HTR-8/SVneo (cell line): ENCODE data around the gene WDR5.

Experiments used
- DNase-seq: peaks from one replicate; pipeline ENCODE4 v3.0.0; 2011; ENCODE audit warnings: low spot score, mixed read lengths; ENCODE audit not compliant: insufficient read length
- FAIRE-seq: peaks from 2 replicates; lab custom pipeline; 2011; peaks lifted over from hg19 to GRCh38; lab: Jason Lieb, UNC

Gene WDR5

DNA sequence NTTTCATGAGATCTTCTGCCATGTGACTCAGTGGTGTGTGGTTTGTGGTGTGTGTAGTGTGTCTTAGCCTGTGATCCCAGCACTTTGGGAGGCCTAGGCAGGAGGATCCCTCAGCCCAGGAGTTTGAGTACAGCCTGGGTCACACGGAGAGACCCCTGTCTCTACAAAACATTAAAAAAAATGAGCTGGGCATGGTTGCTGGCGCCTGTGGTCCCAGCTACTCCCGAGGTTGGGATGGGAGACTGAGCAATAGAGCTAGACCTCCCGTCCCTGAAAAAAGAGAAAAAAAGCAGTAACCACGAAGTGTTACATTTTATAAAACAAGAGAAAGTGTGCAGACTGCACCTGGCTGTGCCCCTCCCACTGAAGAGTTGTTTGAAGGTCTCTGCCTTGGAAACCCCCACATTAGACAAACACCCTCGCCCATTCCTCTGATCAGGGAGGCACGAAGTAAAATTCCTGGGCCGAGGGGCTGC, 49.7 kb downstream of the WDR5 start:
- DNase-seq (no peak), FAIRE-seq (no peak)

DNA sequence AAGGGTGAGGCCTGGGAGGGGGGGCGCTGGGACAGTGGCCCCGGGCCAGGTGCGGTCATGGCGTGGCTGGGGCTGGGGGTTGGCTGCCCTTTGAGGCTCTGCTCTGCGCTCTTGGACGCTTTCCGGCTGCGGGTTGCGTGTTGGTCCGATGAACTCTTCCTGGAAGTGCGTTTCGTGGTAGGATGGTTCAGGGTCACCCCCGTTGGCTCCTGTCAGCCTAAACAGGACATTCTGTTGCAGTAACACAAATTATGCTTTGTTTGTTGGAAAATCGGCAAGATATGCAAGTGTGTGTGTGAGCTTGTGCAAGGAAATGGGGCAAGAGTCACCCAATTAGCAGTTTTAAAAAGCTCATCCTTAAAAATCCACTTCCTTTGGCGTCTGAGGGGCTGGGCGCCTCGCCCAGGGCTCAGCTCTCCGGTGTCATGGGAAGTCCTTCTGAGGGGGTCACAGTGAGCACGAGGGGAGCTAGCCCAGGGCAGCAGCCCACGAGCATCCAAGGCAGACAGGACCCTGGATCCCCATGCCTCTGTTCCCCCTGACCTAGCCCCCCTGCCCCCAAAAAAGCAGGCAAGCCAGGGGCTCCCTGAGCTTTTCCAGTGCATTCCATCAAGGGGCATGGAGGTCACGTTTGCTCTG, 50.7 kb downstream of the WDR5 start:
- DNase-seq: no peak
- no peak for FAIRE-seq

DNA sequence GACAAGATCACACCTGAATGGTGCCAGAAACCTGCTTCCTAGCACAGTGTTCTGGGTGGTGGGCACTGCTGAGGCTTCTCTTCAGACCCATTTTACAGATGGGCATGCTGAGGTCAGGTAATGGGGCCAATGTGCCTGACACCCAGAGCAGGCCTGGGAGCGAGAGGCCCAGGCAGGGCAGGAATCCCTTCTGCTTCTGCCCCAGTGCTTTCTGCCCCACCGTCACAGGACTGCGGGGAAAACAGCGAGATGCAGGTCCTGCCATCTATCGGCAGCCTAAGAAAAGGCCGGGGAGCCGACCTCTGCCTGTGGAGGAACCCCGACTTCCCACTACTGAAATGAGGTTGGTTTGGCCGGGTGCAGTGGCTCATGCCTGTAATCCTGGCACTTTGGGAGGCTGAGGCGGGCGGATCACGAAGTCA, 51.2 kb downstream of the WDR5 start:
- DNase-seq: no peak
- no peak for FAIRE-seq

DNA sequence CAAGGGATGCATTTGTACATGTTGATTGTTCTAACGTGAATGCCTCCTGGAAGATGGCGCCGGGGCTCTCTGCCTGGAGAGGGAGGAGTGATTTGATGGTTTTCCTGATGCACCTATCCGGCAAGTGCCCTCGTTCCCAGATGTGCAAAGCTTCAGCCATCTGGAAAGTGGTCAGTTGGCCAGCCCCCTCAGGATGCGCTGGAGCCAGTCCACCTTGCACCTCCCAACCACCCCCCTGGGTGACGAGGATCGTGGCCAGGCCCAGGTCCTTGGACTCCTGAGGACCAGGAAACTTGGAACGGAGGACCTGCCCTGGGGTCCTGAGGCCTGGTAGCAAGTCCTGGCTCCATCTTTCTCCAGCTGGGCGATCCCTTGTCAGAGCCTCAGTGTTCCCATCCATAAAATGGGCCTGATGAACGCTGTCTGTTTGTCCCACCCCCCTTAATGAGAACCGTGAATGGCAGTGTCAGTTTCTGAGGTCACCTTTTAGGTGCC, 52.1 kb downstream of the WDR5 start:
- FAIRE-seq: no peak
- no peak for DNase-seq

DNA sequence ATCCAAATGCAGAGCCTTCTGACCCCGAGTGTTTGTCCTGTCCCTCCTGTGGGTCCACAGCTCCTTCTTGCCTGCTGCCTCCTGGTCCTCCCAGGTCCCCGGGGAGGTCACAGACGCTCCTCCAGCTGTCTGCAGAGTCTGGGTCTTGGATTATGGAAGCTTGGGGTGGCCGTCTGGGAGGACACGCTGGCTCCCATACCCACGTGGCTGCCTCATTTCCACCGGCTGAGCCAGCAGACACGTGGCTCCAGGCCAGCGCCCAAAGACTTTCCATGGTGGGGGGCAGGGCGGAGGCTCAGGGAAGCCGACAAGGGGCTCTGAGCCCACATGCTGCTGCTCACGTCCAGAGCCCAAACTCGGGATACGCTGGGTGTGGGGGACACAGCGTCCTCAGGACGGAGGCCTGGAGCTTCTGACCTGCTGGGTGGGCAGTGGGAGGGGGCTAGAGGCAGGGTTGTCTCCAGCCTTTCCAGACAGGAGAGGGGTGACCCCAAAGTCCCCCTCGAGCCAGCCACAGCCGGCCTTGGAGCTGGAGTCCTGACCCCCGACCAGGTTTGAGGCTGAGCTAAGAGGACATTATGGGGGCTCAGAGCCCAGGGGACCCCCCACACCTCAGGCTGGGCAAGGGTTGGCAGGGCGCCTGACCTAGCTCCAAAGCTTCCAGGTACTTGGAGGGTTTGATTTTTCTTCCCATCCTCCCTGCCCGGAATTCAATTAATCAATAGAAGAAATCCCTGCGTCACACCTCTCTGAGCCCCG, 52.7 kb downstream of the WDR5 start:
- DNase-seq: no peak
- no peak for FAIRE-seq

DNA sequence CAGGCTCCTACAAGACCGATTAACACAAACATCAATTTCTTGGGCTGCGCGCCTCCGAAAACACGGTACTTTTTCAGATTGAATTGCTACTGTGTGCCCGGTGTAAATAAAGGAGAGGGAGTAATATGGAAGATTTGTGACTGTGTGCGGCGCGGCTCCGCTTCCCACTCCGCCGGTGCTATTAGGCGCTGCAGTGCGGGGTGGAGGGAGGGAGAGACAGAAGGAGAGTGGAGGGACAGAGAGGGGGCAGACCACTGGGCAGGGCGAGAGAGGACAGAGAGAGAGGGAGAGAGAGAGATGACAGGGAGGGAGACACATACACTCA, 53.2 kb downstream of the WDR5 start:
- DNase-seq (no peak), FAIRE-seq (no peak)

DNA sequence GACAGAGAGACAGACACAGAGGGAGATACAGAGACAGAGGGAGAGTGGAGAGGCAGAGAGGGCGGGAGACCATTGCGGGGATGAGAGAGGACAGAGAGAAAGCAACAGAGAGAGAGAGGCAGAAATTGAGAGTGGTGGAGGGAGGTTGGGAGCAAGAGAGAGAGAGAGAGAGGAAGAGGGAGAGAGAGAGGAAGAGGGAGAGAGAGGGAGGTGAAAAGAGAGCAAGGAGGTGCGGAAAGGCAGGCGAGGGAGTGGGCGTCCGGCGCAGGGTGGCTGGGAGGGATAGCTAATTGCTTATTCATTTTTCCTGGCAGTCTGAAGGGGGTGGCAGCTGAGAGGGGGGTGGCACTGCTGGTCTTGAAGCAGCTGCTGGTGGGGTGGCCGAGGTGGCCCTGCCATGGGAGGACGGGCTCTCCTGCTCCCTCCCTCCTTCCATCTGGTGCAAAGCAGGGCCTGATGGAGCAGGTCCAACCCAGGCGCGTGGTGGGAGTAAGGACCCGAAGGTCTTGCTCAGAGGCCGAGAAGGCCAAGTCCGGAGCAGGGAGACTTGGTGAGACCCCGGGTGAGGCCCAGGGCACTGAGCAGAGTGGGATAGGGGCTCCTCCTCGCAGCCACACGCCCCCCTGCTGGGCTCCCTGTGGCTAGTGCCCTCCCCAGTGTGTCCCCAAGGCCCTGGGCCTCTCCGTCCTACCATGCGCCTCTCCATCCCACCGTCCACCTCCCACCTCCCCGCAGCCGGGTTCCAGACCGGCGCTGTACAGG, 53.8 kb downstream of the WDR5 start:
- FAIRE-seq (no peak), DNase-seq (no peak)

DNA sequence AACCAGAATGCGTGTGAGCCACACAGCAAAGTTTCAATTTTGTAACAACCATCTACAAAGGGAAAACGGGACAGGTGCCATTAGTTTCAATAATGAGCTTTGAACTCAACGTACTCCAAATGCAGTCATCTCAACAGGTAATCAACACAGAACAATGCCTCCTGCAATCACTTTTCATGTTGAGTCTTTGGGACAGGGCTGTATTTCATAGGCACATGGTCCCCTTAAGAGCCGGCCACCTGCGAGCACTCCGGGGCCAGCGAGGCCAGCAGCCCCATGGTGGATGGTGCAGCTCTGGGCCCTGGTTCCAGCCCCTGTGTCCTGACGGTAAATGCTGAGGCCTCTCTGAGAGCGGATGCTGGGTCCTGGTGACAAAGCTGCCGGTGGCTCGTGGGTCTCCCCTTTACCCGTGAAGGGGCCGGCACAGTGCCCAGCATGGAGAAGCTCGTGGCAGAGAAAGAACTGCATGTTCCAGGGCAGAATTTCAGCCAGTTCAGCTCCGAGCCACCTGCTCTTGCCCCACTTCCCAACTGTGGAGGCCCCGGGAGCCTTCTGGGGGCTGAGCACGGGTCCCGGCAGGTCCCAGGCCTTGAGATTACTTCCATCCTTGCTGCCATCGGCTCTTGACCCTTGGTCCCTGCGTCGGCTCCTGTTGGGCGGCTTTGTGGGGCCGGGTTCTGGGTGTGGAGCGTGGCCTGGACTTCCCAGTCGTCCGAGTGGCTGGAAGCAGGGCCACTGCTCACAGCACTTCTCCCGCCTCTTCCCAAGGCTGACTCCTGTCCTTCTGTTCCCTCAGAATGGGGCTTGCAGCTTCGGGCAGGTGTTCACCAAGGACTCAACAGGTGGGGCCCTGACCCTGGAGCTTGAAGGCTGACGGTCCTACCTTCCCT, 54.6 kb downstream of the WDR5 start:
- FAIRE-seq (no peak), DNase-seq (no peak)

DNA sequence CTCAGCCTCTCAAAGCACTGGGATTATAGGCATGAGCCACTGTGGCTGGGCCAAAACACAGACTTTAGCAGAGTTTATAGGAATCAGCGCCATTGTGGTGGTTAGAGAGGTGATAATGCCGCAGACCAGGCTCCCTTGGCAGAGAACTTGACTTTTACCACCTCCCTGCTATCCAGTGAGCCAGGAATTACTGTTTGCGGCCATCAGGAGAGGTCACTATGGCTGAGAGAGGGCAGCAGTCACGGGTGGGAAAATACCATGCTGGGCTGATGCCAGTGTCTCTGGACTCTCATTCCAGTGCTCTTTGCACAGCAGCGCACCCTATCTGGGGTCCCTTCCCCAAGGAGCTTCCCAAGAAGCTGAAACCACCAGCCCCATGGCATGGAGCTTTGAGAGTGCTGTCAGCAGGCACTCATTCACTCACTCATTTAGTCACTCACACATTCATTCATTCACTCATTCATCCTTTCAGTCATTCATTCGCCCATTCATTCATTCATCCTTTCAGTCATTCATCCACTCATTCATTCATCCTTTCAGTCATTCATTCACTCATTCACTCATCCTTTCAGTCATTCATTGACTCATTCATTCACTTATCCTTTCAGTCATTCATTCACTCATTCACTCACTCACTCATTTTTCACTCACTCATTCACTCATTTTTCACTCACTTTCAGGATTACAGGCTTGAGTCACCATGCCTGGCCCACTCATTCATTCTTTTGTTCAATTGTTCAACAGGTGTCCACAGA, 55.8 kb downstream of the WDR5 start:
- no peak for FAIRE-seq
- no peak for DNase-seq

DNA sequence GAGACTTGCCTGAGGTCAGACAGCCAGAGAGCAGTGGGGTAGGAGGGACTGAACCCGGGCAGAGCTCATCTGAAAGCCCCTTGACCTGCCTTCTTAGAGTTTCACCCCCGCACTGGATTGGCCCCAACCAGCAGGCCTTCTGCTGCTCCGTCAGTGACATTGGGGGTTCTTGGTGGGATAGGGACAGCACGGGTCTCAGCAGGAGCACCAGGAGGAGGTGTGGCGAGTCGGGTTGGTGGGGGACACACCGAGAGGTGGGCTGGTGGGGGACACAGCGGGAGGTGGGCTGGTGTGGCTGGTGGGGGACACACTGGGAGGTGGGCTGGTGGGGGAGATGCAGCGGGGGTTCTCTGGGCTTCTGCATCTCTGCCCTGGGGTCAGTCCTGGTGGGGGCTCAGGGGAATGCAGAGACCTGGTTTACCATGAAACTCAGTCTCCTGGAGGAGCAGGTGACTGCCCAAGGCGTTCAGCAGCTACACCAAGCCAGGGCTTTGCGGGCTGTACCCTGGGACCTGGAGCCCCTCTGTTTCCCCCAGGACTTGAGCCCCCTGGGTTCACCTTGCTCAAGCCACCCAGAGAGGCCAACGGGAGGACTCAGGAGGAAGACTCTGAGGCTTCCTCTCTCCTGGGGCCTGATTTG, 56.5 kb downstream of the WDR5 start:
- DNase-seq: no peak
- no peak for FAIRE-seq

DNA sequence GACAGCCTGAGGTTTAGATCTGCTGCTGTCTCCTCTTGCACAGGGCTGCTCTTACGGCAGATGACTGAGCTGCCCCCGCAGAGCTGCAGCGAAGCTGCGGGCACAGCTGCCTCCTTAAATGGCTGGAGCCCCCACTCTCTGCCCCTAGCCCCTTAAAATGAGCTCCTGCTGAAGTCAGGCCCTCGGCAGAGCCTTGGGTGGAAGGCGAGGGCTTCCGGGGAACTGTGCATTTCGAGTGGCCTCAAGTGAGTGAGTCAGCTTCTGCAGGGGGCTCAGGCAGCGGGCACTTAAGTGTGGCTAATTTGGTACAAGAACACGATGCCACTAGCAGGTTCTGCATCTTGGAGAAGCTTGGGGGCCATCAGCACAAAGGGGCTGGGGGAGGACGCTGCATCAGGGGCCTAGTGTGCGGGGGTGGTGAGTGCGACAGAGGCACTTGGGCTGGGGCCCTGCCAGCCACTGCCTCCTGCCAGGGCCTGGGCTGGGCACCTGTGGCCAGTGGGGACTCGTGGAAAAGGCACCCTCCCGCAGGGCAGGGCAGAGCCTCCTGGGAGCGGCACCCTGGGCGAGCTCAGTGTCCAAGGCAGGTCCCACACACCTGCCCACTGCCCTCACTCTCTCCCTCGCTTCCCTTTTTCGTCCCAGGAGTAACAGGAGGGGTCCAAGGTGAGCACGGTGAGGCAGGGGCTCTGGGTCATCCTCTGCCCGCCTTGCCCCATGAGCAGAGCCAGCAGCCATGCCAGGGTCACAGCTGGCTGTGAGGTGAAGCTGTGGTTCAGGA, 57.3 kb downstream of the WDR5 start:
- DNase-seq (no peak), FAIRE-seq (no peak)

DNA sequence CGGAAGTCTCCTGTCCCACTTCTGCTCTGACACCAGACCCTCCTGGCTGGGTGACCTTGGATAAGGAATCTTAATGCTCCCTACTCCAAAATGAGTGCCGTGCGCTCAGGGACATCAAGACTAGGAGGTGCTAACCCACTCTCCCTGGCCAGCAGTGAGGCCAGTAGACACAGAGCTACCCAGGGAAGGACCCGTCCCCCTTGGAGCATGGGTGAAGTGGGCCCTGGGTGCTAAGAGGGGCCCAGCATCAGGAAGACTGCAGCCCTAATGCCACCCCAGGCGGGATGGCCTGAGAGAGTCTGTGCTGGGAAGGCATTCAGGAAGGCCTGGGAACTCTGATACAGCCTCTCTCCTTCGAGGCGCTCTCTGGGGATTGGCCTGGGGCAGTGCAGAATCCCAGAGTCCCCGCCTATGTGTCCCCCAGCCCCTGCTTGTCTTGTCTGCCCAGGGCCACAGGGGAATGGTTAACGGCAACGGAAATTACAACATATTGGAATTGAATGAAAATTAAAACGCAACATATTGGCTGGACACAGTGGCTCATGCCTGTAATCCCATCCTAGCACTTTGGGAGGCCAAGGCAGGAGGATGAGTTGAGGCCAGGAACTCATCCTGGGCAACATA, 58.1 kb downstream of the WDR5 start:
- DNase-seq (no peak), FAIRE-seq (no peak)

DNA sequence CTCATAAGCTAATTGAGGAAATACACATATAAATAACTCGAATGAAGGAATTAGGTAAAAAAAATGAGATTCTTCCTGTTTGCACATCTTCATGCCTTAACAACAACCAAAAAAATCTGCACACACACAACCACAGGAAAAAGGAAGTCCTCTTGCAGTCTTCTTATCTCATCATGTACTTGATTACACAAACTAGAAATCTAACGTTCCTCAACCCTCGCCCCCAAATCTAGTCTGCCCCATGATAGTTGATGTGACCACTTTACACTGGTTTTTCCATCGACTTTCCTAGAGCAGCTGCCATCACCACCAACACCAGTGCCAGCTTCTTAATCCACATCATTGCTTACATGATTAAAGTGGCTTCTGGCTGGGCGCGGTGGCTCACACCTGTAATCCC, 59.7 kb downstream of the WDR5 start:
- DNase-seq (no peak), FAIRE-seq (no peak)

DNA sequence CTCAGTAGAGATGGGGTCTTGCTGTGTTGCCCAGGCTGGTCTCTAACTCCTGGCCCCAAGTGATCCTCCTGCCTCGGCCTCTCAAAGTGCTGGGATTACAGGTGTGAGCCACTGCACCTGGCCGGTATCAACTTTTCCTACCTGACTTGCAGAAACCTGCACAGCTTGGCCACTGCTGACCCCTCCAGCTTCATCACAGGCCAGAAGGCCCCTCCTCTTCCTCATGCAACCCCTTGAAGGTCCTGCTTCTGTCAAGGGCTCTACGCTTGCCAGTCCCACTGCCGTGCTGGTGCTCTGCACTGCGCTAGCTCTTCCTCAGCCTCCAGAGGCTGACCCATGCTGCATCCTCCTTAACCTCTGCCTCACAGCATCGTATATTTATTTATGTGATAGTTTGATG, 61.0 kb downstream of the WDR5 start:
- DNase-seq (no peak), FAIRE-seq (no peak)

DNA sequence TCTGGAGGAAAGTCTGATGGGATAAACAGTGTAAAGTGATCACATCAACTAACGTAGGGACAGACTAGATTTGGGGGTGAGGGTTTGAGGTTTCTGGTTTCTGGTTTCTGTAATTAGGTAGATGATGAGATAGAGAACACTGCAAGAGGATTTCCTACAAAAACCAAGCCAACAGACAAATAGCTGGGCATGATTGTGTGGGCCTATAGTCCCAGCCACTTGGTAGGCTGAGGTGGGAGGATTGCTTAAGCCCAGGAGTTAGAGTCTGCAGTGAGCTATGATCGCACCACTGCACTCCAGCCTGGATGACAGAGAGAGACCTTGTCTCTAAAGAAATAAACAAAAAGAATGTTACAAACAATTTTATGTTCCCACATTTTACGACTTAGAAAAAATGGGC, 62.9 kb downstream of the WDR5 start:
- FAIRE-seq (no peak), DNase-seq (no peak)

DNA sequence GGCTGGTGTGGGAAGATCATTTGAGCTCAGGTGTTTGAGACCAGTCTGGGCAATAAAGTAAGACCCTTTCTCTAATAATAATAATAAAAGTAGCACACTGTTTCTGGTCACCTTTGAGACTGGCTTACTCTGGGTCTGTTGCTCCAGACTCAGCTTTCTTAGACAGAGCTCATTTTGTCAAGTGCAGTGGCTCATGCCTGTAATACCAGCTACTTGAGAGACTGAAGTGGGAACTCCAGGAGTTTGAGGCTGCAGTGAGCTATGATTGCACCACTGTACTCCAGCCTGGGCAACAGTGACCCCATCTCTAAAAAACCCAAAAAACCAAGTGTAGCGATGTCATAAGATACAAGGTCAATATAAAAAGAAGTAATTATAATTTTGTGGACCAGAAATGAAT, 64.8 kb downstream of the WDR5 start:
- no peak for DNase-seq
- no peak for FAIRE-seq

DNA sequence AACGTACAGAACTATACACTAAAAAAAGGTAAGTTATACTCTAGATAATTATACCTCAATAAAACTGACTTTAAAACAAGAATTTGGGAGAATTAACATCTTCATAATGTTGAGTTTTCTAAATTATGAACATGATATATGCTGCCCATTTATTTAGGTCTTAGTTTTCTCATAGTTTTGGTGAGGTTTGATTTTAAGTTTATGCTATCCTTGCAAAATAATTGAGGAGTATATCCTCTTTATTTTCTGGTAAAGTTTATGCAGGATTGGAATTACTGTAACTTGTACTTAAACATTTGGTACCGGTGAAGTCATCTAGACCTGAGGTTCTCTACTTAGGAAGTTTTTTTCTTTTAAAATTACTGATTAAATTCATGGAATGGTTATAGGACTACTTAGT, 67.3 kb downstream of the WDR5 start:
- DNase-seq (no peak), FAIRE-seq (no peak)

DNA sequence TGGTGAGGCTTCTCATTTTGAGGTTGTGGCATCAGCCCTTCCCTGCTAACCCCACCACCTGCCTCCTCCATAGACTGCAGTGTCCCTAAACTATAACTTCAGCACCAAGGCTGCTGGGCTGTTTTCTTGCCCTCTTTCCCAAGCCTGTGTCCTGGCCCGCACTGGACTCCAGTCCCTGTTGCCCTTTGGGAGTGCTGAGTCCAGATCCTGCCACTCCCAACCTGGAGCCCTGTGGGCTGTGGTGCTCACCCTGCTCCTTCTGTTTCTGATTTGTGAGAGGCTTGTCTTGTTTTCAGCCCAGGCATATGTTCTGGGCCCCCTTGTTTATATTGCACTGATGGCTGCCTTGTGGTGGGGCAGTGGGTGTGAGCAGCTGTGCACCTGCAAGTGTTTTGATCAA, 68.2 kb downstream of the WDR5 start:
- DNase-seq (no peak), FAIRE-seq (no peak)
